AG09319 (cell line): Measurements from ENCODE around the gene TLE4.
A peak's percentile ranks its signal among the peaks of the same experiment; 100 is the strongest.
"Not testable (repeated sequence)": the region's sequence is repeated elsewhere in the genome, so short reads cannot be mapped to it uniquely, and the experiment has no call there.

ENCODE experiments used
- DNase-seq: peaks from one replicate; pipeline ENCODE4 v3.0.0-alpha.2; 2010; ENCODE audit warnings: low read depth; ENCODE audit errors: extremely low read depth
- TF ChIP-seq, protein P1 (sequence below): IDR thresholded peaks from 2 replicates; pipeline ENCODE4 v1.5.1; 2011; ENCODE audit warnings: low read depth, mild to moderate bottlenecking, inconsistent platforms, low read length, moderate library complexity

TLE4 gene

GRCh38 chr9:79745752-79746336, 174.1 kb downstream of the TLE4 start:
- TF ChIP-seq, protein P1, sequence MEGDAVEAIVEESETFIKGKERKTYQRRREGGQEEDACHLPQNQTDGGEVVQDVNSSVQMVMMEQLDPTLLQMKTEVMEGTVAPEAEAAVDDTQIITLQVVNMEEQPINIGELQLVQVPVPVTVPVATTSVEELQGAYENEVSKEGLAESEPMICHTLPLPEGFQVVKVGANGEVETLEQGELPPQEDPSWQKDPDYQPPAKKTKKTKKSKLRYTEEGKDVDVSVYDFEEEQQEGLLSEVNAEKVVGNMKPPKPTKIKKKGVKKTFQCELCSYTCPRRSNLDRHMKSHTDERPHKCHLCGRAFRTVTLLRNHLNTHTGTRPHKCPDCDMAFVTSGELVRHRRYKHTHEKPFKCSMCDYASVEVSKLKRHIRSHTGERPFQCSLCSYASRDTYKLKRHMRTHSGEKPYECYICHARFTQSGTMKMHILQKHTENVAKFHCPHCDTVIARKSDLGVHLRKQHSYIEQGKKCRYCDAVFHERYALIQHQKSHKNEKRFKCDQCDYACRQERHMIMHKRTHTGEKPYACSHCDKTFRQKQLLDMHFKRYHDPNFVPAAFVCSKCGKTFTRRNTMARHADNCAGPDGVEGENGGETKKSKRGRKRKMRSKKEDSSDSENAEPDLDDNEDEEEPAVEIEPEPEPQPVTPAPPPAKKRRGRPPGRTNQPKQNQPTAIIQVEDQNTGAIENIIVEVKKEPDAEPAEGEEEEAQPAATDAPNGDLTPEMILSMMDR: no peak
- no peak for DNase-seq

DNA sequence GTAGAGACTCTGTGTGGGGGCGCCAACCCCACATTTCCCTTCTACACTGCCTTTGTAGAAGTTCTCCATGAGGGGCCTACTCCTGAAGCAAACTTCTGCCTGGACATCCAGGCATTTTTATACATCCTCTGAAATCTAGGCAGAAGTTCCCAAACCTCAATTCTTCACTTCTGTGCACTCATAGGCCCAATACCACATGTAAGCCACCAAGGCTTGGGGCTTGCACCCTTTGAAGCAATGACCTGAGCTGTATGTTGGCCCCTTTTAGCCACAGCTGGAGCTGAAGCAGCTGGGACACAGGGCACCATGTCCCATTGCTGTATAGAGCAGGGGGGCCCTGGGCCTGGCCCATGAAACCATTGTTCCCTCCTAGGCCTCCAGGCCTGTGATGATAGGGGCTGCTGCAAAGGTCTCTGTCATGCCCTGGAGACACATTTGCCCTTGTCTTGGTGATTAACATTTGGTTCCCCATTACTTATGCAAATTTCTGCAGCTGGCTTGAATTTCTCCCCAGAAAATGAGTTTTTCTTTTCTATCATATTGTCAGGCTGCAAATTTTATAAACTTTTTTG, 180.2 kb downstream of the TLE4 start:
- not testable (repeated sequence) for DNase-seq

GRCh38 chr9:79756414-79756813, 184.6 kb downstream of the TLE4 start:
- DNase-seq: no peak
- TF ChIP-seq, protein P1: no peak

DNA sequence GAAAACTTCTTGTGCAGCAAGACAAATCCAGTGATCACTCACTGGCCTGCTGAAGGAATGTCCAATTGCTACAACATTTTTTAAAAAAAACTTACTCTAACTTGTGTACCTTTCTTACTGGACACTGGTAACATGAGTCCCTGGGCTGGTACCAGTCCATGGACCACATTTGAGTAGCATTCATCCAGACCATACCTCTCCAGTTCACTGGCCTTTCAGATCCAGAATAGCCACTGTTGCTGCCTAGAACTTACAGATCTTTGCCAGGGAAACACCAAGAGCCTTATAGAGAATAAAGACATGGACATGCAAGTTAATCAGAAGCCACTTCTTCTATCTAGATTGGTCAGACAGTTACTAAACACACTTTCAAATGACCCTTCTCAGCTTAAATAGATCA, 185.3 kb downstream of the TLE4 start:
- TF ChIP-seq, protein P1: no peak
- no peak for DNase-seq

GRCh38 chr9:79757881-79758669, 186.3 kb downstream of the TLE4 start:
- DNase-seq: no peak
- TF ChIP-seq, protein P1: peak; percentile 38

DNA sequence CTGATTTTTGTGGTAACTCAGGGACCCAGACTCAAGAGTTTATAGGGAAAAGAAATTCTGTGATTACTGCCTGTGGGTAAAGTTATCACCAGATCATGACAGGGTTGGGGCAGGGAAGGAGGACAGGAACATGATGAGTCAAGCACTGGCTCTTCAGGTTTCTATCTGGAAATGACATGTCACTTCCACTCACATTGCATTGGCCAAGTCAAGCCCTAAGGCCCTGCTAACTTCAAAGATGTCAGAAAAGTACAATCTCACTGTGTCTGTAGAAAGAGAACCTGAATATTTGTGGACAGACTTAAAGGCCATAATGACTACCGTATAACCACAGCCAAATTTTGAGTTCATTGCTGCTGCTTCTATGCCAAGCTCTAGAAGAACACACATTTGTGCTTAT, 187.7 kb downstream of the TLE4 start:
- no peak for DNase-seq
- TF ChIP-seq, protein P1: no peak

DNA sequence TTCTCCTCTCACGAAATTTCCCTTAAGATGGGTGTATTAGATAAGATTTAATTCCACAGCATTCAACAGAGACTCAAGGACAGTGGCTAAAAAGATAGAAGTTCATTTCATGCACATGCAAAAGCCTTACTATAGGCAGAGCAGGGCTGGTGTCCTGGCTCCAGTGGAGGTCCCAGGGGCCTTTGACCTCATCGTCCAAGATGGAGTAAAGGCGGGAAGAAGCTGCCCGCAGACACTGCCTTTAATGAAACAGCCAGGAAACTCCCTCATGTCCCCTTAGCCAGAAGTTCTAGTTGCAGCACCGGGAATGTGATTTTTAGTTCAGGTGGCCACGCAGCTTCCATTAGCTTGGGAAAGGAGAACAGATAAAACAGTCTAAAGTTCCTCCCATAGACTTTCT, 190.3 kb downstream of the TLE4 start:
- TF ChIP-seq, protein P1: no peak
- DNase-seq: no peak
